Caco-2 (cell line): ENCODE data around the gene COQ6. TPM values are rescaled to one million over a fixed set of nuclear protein-coding genes. Genes with fewer than 3 reads are reported as not detected.
"Not testable (repeated sequence)": the region's sequence is repeated elsewhere in the genome, so short reads cannot be mapped to it uniquely, and the experiment has no call there.

ENCODE experiments used
- BruUV-seq: library from RNA; stranded (reverse); fragments of 400-500 nt; replicated peaks from 2 replicates; lab custom pipeline; 2021; lab: Mats Ljungman, UMichigan
- CTCF ChIA-PET: fragments of 300-600 bp; sonication (Branson Sonifier 250); formaldehyde crosslinking; loops from one replicate; lab custom pipeline; 2022; ENCODE audit warnings: antibody characterized with exemption; lab: Charles Lee
- POLR2A ChIA-PET: fragments of 300-600 bp; sonication (Branson Sonifier 250); formaldehyde crosslinking; loops from one replicate; lab custom pipeline; 2022; ENCODE audit warnings: antibody characterized with exemption; lab: Charles Lee
- DNase-seq, 2 experiments: peaks; one replicate each; pipeline versions ENCODE4 v3.0.0 to v3.0.0-alpha.2; 2020 to 2022
- H3K27me3 ChIP-seq: replicated peaks from 2 replicates; pipeline ENCODE4 v1.6.0; 2011; ENCODE audit warnings: low read length; ENCODE audit not compliant: control insufficient read depth, insufficient read depth
- H3K36me3 ChIP-seq: 2 replicates; pipeline ENCODE4 v1.5.1; 2011; ENCODE audit warnings: low read length; ENCODE audit not compliant: control insufficient read depth, insufficient read depth
- H3K4me1 ChIP-seq: fragments of 250-450 bp; sonication (Bioruptor Pico); 2 replicates; pipeline ENCODE4 v1.5.1; 2020; ENCODE audit warnings: mild to moderate bottlenecking
- H3K4me3 ChIP-seq: 2 replicates; pipeline ENCODE4 v1.5.1; 2011; ENCODE audit warnings: low read depth, mild to moderate bottlenecking, control low read depth, low read length
- H3K9me3 ChIP-seq: fragments of 250-450 bp; sonication (Bioruptor Pico); 2 replicates; pipeline ENCODE4 v1.5.1; 2020; ENCODE audit warnings: mild to moderate bottlenecking, moderate library complexity
- H3K27ac Mint-ChIP-seq: one replicate; pipeline ENCODE4 v1.8.0; 2022; ENCODE audit warnings: mixed read lengths; ENCODE audit not compliant: unreplicated experiment
- H3K27me3 Mint-ChIP-seq: one replicate; pipeline ENCODE4 v1.8.0; 2022; ENCODE audit warnings: mixed read lengths; ENCODE audit not compliant: insufficient read depth, unreplicated experiment
- H3K36me3 Mint-ChIP-seq: one replicate; pipeline ENCODE4 v1.8.0; 2022; ENCODE audit warnings: mild to moderate bottlenecking, mixed read lengths; ENCODE audit not compliant: insufficient read depth, unreplicated experiment
- H3K4me1 Mint-ChIP-seq: one replicate; pipeline ENCODE4 v1.8.0; 2022; ENCODE audit warnings: low read depth, mixed read lengths; ENCODE audit not compliant: unreplicated experiment
- H3K4me3 Mint-ChIP-seq: one replicate; pipeline ENCODE4 v1.8.0; 2022; ENCODE audit warnings: mild to moderate bottlenecking, moderate library complexity, mixed read lengths; ENCODE audit not compliant: unreplicated experiment
- H3K9me3 Mint-ChIP-seq: one replicate; pipeline ENCODE4 v1.8.0; 2022; ENCODE audit warnings: mixed read lengths; ENCODE audit not compliant: unreplicated experiment
- intact Hi-C: fragments of 100-400 bp; cut with micrococcal nuclease; formaldehyde crosslinking; loops from one replicate; pipeline ENCODE4 v1.10.0; 2022; ENCODE audit not compliant: unreplicated experiment
- total RNA-seq: library from RNA; stranded (reverse); gene quantifications from 2 replicates; pipeline ENCODE4 v1.2.3, GENCODE V29; 2022
- TF ChIP-seq, protein P1 (sequence below), 2 experiments: fragments of 200-600 bp in 1 of 2; IDR thresholded peaks; 1 replicate in 1 of 2; 2 replicates in 1 of 2; pipeline versions ENCODE4 v1.5.1 to v1.8.0; 2011 to 2022; ENCODE audit warnings: antibody characterized with exemption in 1 of 2, control low read depth in 1 of 2, inconsistent platforms in 1 of 2, low read depth in 1 of 2, low read length in 1 of 2, mild to moderate bottlenecking in 1 of 2, moderate library complexity in 1 of 2; ENCODE audit not compliant: insufficient read depth in 1 of 2, severe bottlenecking in 1 of 2, unreplicated experiment in 1 of 2

The COQ6 gene
- total RNA-seq, 1 experiment from 2014 or later: 21.3 TPM

DNA sequence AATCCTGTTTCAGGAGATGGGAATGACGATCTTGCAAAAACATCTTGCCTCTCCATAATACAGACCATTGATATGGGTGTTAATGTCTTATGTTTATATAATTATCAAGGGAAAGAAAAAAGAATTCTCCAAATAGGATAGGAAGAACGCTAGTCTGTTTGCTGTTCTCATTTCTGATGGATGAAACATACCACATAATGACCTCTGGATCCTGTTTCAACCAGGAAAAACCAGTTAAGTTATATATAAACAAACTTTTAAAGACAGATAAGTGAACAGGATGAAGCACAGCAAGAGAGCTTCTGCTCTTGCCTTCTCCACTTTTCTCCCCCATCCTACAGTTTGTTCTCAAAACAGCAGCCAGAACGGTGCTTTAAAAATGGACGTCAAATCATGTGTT lies 27.8 kb downstream of the COQ6 start:
- intact Hi-C loops: loop anchor here (1.0 to 5.0 kb wide), 2 partner anchors 39 to 50 kb away; partner anchors contain the start of genes BBOF1 and ENTPD5
- no peaks in the 10 kb centered on the region for H3K9me3 ChIP-seq
- Mint-ChIP-seq H3K9me3 (no peaks in the 10 kb centered on the region), H3K27me3 (no peaks in the 10 kb centered on the region), H3K36me3 (peaks cover 1% of the 10 kb centered on the region), H3K27ac (peak overlapping the region; percentile 36), H3K4me1 (peaks cover 22% of the 10 kb centered on the region), H3K4me3 (no peak overlapping the region)
- H3K4me3 ChIP-seq: no peak overlapping the region
- no peaks in the 10 kb centered on the region; the same call in 1 of the 2 replicates for H3K36me3 ChIP-seq
- ChIA-PET CTCF (no interaction called here), POLR2A (no interaction called here)
- peaks cover 22% of the 10 kb centered on the region for H3K4me1 ChIP-seq
- peak in 1 of 2 experiments; percentile 5 for DNase-seq
- BruUV-seq: no TSS peak
- TF ChIP-seq, protein P1, sequence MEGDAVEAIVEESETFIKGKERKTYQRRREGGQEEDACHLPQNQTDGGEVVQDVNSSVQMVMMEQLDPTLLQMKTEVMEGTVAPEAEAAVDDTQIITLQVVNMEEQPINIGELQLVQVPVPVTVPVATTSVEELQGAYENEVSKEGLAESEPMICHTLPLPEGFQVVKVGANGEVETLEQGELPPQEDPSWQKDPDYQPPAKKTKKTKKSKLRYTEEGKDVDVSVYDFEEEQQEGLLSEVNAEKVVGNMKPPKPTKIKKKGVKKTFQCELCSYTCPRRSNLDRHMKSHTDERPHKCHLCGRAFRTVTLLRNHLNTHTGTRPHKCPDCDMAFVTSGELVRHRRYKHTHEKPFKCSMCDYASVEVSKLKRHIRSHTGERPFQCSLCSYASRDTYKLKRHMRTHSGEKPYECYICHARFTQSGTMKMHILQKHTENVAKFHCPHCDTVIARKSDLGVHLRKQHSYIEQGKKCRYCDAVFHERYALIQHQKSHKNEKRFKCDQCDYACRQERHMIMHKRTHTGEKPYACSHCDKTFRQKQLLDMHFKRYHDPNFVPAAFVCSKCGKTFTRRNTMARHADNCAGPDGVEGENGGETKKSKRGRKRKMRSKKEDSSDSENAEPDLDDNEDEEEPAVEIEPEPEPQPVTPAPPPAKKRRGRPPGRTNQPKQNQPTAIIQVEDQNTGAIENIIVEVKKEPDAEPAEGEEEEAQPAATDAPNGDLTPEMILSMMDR (IDR thresholded peaks at IDR 0.05; ENCODE audit: insufficient read depth in 1 of 2, low read depth in 1 of 2, low read length in 1 of 2, severe bottlenecking in 1 of 2, unreplicated experiment in 1 of 2): no peak
- H3K27me3 ChIP-seq: no peaks in the 10 kb centered on the region

DNA sequence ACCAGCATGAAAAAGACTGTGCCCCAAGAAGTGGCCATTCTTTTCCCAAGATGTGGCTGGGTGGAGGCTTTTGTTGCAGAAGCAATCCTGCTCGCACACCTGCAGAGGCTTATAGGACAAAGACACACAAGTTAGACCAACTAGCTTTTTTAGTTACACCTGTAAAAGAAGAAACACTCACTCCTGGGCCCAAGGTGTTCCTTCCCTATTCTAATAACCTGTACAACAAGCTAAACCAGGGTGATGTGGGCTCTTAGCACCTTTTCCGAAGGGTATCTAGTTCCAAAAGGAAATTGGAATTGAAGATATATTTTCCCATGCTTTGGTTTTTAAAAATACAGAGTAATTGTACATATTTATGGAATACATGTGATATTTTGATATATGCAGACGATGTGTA lies 38.0 kb downstream of the COQ6 start:
- Mint-ChIP-seq H3K4me3 (no peak overlapping the region), H3K27ac (no peak overlapping the region), H3K4me1 (no peaks in the 10 kb centered on the region), H3K27me3 (no peaks in the 10 kb centered on the region), H3K36me3 (no peaks in the 10 kb centered on the region), H3K9me3 (no peaks in the 10 kb centered on the region)
- no peak for DNase-seq
- POLR2A ChIA-PET: no interaction called here
- intact Hi-C loops: no loop called here
- BruUV-seq: no TSS peak
- peaks cover 6% of the 10 kb centered on the region; the same call in 1 of the 2 replicates for H3K4me1 ChIP-seq
- TF ChIP-seq, protein P1 (IDR thresholded peaks at IDR 0.05; ENCODE audit: insufficient read depth in 1 of 2, low read depth in 1 of 2, low read length in 1 of 2, severe bottlenecking in 1 of 2, unreplicated experiment in 1 of 2): no peak
- no peaks in the 10 kb centered on the region for H3K36me3 ChIP-seq
- H3K9me3 ChIP-seq: no peaks in the 10 kb centered on the region
- H3K4me3 ChIP-seq: no peak overlapping the region
- H3K27me3 ChIP-seq: no peaks in the 10 kb centered on the region
- CTCF ChIA-PET: no interaction called here

DNA sequence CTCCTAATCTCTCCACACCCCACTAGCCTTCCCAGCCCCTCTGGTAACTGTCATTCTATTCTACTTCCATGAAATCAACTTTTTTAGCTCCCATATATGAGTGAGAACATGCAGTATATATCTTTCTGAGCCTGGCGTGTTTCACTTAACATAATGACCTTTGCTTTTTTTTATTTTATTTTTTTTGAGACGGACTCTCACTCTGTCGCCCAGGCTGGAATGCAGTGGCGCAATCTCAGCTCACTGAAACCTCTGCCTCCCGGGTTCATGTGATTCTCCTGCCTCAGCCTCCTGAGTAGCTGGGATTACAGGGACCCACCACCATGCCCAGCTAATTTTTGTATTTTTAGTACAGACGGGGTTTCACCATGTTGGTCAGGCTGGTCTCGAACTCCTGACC lies 38.6 kb downstream of the COQ6 start:
- DNase-seq, H3K27me3 ChIP-seq, POLR2A ChIA-PET, H3K4me1 Mint-ChIP-seq, H3K36me3 Mint-ChIP-seq, H3K27ac Mint-ChIP-seq, H3K9me3 Mint-ChIP-seq, H3K9me3 ChIP-seq, H3K36me3 ChIP-seq, H3K4me1 ChIP-seq, H3K4me3 ChIP-seq, BruUV-seq, CTCF ChIA-PET, H3K4me3 Mint-ChIP-seq, H3K27me3 Mint-ChIP-seq, intact Hi-C loops: not testable (repeated sequence)

DNA sequence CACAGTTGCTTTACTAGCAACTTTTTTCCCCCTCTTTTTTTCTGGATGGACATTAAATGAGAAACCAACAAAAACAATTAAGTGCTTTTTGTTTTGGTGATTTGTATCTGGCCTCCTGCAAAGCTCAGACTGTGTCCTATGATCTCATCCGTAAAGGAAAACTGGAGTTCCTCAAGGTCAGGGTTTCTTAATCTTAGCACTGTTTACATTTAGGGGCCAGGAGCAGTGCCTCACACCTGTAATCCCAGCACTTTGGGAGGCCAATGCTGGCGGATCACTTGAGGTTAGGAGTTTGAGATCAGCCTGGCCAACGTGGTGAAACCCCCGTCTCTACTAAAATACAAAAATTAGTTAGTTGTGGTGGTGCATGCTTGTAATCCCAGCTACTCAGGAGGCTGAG lies 41.0 kb downstream of the COQ6 start:
- Mint-ChIP-seq H3K4me1 (peaks cover 7% of the 10 kb centered on the region), H3K27ac (no peak overlapping the region), H3K36me3 (no peaks in the 10 kb centered on the region), H3K4me3 (no peak overlapping the region), H3K27me3 (no peaks in the 10 kb centered on the region), H3K9me3 (no peaks in the 10 kb centered on the region)
- Histone ChIP-seq H3K27me3 (no peaks in the 10 kb centered on the region), H3K4me1 (peaks cover 16% of the 10 kb centered on the region), H3K36me3 (no peaks in the 10 kb centered on the region), H3K9me3 (no peaks in the 10 kb centered on the region), H3K4me3 (no peak overlapping the region)
- TF ChIP-seq, protein P1 (IDR thresholded peaks at IDR 0.05; ENCODE audit: insufficient read depth in 1 of 2, low read depth in 1 of 2, low read length in 1 of 2, severe bottlenecking in 1 of 2, unreplicated experiment in 1 of 2): no peak
- CTCF ChIA-PET: no interaction called here
- no peak for DNase-seq
- BruUV-seq: no TSS peak
- POLR2A ChIA-PET: interaction anchor here (0.7 kb wide), 1 partner anchor 684 kb away, joined by 5 read pairs; no protein-coding TSS in a partner anchor
- intact Hi-C loops: no loop called here

DNA sequence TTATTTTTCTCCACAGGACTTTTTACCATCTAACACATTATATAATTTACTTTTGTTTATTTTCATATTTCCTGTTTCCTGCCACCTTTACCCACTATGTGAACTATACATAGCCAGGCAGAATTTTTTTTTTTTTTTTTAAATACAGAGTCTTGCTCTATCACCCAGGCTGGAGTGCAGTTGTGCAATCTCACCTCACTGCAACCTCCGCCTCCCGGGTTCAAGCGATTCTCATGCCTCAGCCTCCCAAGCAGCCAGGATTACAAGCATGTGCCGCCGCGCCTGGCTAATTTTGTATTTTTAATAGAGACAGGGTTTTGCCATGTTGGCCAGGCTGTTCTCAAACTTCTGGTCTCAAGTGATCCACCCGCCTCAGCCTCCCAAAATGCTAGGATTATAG lies 44.8 kb downstream of the COQ6 start:
- intact Hi-C loops: loop anchor here (5.0 kb wide), 1 partner anchor 42 kb away; no protein-coding TSS in a partner anchor
- peaks cover 45% of the 10 kb centered on the region for H3K4me1 ChIP-seq
- H3K27me3 ChIP-seq, H3K9me3 Mint-ChIP-seq, H3K36me3 Mint-ChIP-seq, CTCF ChIA-PET, H3K36me3 ChIP-seq, BruUV-seq, DNase-seq, H3K27ac Mint-ChIP-seq, H3K27me3 Mint-ChIP-seq, H3K9me3 ChIP-seq, H3K4me3 Mint-ChIP-seq, H3K4me3 ChIP-seq, POLR2A ChIA-PET: not testable (repeated sequence)
- peaks cover 27% of the 10 kb centered on the region for H3K4me1 Mint-ChIP-seq
